OCI-LY7 (cell line): ENCODE results near the gene SMIM14. TPM values are rescaled to one million over a fixed set of nuclear protein-coding genes. Genes with fewer than 3 reads are reported as not detected.
"Not testable (repeated sequence)": the region's sequence is repeated elsewhere in the genome, so short reads cannot be mapped to it uniquely, and the experiment has no call there.

ENCODE experiments used
- BruUV-seq: library from RNA; stranded (reverse); fragments of 400-500 nt; replicated peaks from 2 replicates; lab custom pipeline; 2021; lab: Mats Ljungman, UMichigan
- CTCF ChIA-PET: fragments of 300-600 bp; sonication (Branson Sonifier 250); formaldehyde crosslinking; loops from one replicate; lab custom pipeline; 2022; ENCODE audit warnings: antibody characterized with exemption; ENCODE audit not compliant: unreplicated experiment; lab: Charles Lee
- POLR2A ChIA-PET: fragments of 300-600 bp; sonication (Branson Sonifier 250); formaldehyde crosslinking; loops from one replicate; lab custom pipeline; 2022; ENCODE audit warnings: antibody characterized with exemption; lab: Charles Lee
- DNase-seq: peaks from one replicate; pipeline ENCODE4 v3.0.0-alpha.2; 2015; ENCODE audit warnings: low spot score
- H2AFZ ChIP-seq: fragments of 200-600 bp; sonication (generic), shearing (Covaris generic); 2 replicates; pipeline ENCODE4 v1.6.1; 2014; ENCODE audit warnings: mild to moderate bottlenecking, antibody characterized with exemption, low read length, moderate library complexity
- H3K27ac ChIP-seq: fragments of 200-600 bp; sonication (generic); 2 replicates; pipeline ENCODE4 v1.5.1; 2014; ENCODE audit warnings: mixed run types, low read depth, mild to moderate bottlenecking, moderate library complexity, low read length, inconsistent platforms; ENCODE audit not compliant: poor library complexity, severe bottlenecking
- H3K36me3 ChIP-seq: fragments of 200-600 bp; sonication (generic); 2 replicates; pipeline ENCODE4 v1.6.1; 2014; ENCODE audit warnings: mild to moderate bottlenecking, antibody characterized with exemption, low read length, moderate library complexity, mixed read lengths; ENCODE audit not compliant: insufficient read depth
- H3K4me1 ChIP-seq: fragments of 200-600 bp; sonication (generic); 2 replicates; pipeline ENCODE4 v1.5.1; 2014; ENCODE audit warnings: mild to moderate bottlenecking, low read length; ENCODE audit not compliant: insufficient read depth, poor library complexity, severe bottlenecking
- H3K4me2 ChIP-seq: fragments of 200-600 bp; sonication (generic); 2 replicates; pipeline ENCODE4 v1.6.1; 2014; ENCODE audit warnings: mild to moderate bottlenecking, low read length
- H3K4me3 ChIP-seq: fragments of 200-600 bp; sonication (generic); 2 replicates; pipeline ENCODE4 v1.5.1; 2014; ENCODE audit warnings: mild to moderate bottlenecking, low read depth, low read length; ENCODE audit not compliant: poor library complexity, severe bottlenecking
- H3K79me2 ChIP-seq: fragments of 200-600 bp; sonication (generic); 2 replicates; pipeline ENCODE4 v1.6.1; 2016; ENCODE audit warnings: low read depth, mild to moderate bottlenecking, low read length, moderate library complexity, mixed read lengths; ENCODE audit not compliant: insufficient read depth
- H3K9me2 ChIP-seq: fragments of 200-600 bp; sonication (generic); 2 replicates; pipeline ENCODE4 v1.6.1; 2016; ENCODE audit warnings: mild to moderate bottlenecking, low read length, mixed read lengths; ENCODE audit not compliant: insufficient read depth
- H3K9me3 ChIP-seq: fragments of 200-600 bp; sonication (generic); 2 replicates; pipeline ENCODE4 v1.6.1; 2014; ENCODE audit warnings: mild to moderate bottlenecking, mixed run types, low read length, mixed read lengths
- H4K20me1 ChIP-seq: fragments of 200-600 bp; sonication (generic); 2 replicates; pipeline ENCODE4 v1.6.1; 2014; ENCODE audit warnings: mild to moderate bottlenecking, antibody characterized with exemption, low read length, moderate library complexity, mixed read lengths; ENCODE audit not compliant: insufficient read depth
- EZH2phosphoT487 ChIP-seq: fragments of 200-600 bp; sonication (generic); IDR thresholded peaks from 2 replicates; pipeline ENCODE4 v1.6.1; 2018; ENCODE audit warnings: low read depth, borderline replicate concordance, mild to moderate bottlenecking, mixed run types, antibody characterized with exemption, low read length, moderate library complexity, mixed read lengths
- intact Hi-C: fragments of 100-400 bp; cut with micrococcal nuclease; formaldehyde crosslinking; loops from one replicate; pipeline ENCODE4 v1.10.0; 2022; ENCODE audit not compliant: unreplicated experiment
- total RNA-seq, 2 experiments: library from RNA; depleted of rRNA in 1 of 2; stranded (reverse); fragments of >200 nt in 1 of 2; shearing (Covaris generic) in 1 of 2; gene quantifications; 2 replicates each; pipeline ENCODE4 v1.2.3, GENCODE V29; 2014 to 2022
- TF ChIP-seq, protein P1 (sequence below): fragments of 200-600 bp; sonication (generic); conservative IDR thresholded peaks from 2 replicates; pipeline ENCODE4 v1.5.1; 2014; ENCODE audit warnings: mild to moderate bottlenecking, antibody characterized with exemption, low read length, moderate library complexity, mixed read lengths

Gene SMIM14
- total RNA-seq, 2 experiments from 2014 or later, result 1.8 TPM; not detected in 1

- Histone ChIP-seq H4K20me1 (no peaks in the 10 kb centered on the region), H3K36me3 (no peaks in the 10 kb centered on the region), H3K4me3 (no peak overlapping the region), H3K79me2 (no peaks in the 10 kb centered on the region), H3K27ac (no peak overlapping the region), H3K4me2 (no peak overlapping the region), H2AFZ (no peak overlapping the region), H3K9me3 (no peaks in the 10 kb centered on the region), H3K4me1 (no peaks in the 10 kb centered on the region), H3K9me2 (no peaks in the 10 kb centered on the region)
- ChIA-PET POLR2A (no interaction called here), CTCF (no interaction called here)
- no TSS peak for BruUV-seq
- TF ChIP-seq, protein P1, sequence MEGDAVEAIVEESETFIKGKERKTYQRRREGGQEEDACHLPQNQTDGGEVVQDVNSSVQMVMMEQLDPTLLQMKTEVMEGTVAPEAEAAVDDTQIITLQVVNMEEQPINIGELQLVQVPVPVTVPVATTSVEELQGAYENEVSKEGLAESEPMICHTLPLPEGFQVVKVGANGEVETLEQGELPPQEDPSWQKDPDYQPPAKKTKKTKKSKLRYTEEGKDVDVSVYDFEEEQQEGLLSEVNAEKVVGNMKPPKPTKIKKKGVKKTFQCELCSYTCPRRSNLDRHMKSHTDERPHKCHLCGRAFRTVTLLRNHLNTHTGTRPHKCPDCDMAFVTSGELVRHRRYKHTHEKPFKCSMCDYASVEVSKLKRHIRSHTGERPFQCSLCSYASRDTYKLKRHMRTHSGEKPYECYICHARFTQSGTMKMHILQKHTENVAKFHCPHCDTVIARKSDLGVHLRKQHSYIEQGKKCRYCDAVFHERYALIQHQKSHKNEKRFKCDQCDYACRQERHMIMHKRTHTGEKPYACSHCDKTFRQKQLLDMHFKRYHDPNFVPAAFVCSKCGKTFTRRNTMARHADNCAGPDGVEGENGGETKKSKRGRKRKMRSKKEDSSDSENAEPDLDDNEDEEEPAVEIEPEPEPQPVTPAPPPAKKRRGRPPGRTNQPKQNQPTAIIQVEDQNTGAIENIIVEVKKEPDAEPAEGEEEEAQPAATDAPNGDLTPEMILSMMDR, result no peak
- TF ChIP-seq EZH2phosphoT487, result no peak
- intact Hi-C loops, result no loop called here
- DNase-seq, result no peak
Observed at GRCh38 chr4:39617534-39617933, 21.1 kb downstream of the SMIM14 start.

GRCh38 chr4:39616651-39617050 lies 22.0 kb downstream of the SMIM14 start:
- H3K27ac ChIP-seq, result no peak overlapping the region
- CTCF ChIA-PET, result no interaction called here
- TF ChIP-seq, protein P1, result no peak
- TF ChIP-seq EZH2phosphoT487, result no peak
- POLR2A ChIA-PET, result interaction anchor here (0.6 kb wide), 1 partner anchor 188 kb away, joined by 4 read pairs; no protein-coding TSS in a partner anchor
- H3K36me3 ChIP-seq, result no peaks in the 10 kb centered on the region
- no peak overlapping the region for H3K4me2 ChIP-seq
- DNase-seq, result no peak
- no peaks in the 10 kb centered on the region for H3K9me3 ChIP-seq
- intact Hi-C loops, result no loop called here
- no peaks in the 10 kb centered on the region for H3K4me1 ChIP-seq
- no TSS peak for BruUV-seq
- H4K20me1 ChIP-seq, result no peaks in the 10 kb centered on the region
- H3K4me3 ChIP-seq, result no peak overlapping the region
- H2AFZ ChIP-seq, result no peak overlapping the region
- no peaks in the 10 kb centered on the region for H3K79me2 ChIP-seq
- H3K9me2 ChIP-seq, result no peaks in the 10 kb centered on the region

DNA sequence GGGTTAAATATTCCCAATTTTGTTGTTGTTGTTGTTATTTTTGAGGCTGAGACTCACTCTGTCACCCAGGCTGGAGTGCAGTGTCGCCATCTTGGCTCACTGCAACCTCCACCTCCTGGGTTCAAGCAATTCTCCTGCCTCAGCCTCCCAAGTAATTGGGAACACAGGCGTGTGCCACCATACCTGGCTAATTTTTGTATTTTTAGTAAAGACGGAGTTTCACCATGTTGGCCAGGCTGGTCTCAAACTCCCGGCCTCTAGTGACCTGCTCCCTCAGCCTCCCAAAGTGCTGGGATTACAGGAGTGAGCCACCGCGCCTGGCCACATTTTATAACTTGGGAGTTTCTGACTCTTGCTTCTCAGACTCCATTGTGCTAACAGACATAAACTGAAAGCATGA lies 22.6 kb downstream of the SMIM14 start:
- H2AFZ ChIP-seq, H3K9me3 ChIP-seq, H3K79me2 ChIP-seq, H3K4me2 ChIP-seq, H3K36me3 ChIP-seq, CTCF ChIA-PET, DNase-seq, H4K20me1 ChIP-seq, H3K4me3 ChIP-seq, BruUV-seq, H3K27ac ChIP-seq, intact Hi-C loops, H3K4me1 ChIP-seq, H3K9me2 ChIP-seq: not testable (repeated sequence)
- POLR2A ChIA-PET, result interaction anchor here (0.5 to 0.6 kb wide), 2 partner anchors 61 to 188 kb away, joined by 3 to 4 read pairs; no protein-coding TSS in a partner anchor
